Stimulated activated CD4-positive, alpha-beta T cell treated with anti-CD3 and anti-CD28 coated beads, Interleukin-2, amount 100 ng/mL, for 24 hours (primary cell): Measurements from ENCODE around the gene FHIP2A.

Source experiments
- DNase-seq, 2 donors: peaks; one replicate each; pipeline ENCODE4 v3.0.0-alpha.2; 2020

Gene FHIP2A

GRCh38 chr10:114857922-114858629 is 36.5 kb downstream of the FHIP2A start:
- DNase-seq = no peak

GRCh38 chr10:114859222-114859621 is 37.6 kb downstream of the FHIP2A start:
- DNase-seq = no peak

- no peak for DNase-seq
These were observed 40.9 kb downstream of the FHIP2A start for GRCh38 chr10:114862456-114862855.

- DNase-seq = no peak
These were observed 45.8 kb downstream of the FHIP2A start for GRCh38 chr10:114867365-114867764.

GRCh38 chr10:114868870-114869519 is 47.4 kb downstream of the FHIP2A start:
- no peak for DNase-seq

GRCh38 chr10:114869520-114869892 is 47.9 kb downstream of the FHIP2A start:
- DNase-seq = no peak

- no peak for DNase-seq
These were observed 48.9 kb downstream of the FHIP2A start for GRCh38 chr10:114870486-114870885.

GRCh38 chr10:114871379-114871778 is 49.8 kb downstream of the FHIP2A start:
- DNase-seq = no peak
